ENCODE data around the gene EPG5. TPM values are rescaled to one million over a fixed set of nuclear protein-coding genes. Genes with fewer than 3 reads are reported as not detected.

Gene EPG5
- total RNA-seq, 1 donor from 2014 or later: 29.0 TPM

DNA sequence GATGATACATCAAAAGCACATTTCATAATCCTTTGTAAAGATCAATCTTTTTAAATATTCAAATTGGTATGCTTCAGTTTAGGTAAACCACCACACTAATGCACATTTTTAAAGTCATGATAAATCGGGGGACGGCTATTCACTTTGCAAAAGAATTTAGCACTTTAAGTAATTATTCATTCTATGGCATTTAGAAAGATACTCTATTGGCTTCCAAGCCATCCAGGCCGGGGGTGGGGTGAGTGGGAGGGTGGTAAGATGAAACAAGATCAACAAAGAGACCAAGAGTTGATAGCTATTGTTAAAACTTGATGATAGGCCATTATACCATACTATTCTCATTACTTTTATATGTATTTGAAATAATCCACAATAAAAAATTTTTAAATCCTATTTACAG lies 41.0 kb downstream of the EPG5 start:
- H3K4me3 Mint-ChIP-seq (ENCODE audit: unreplicated experiment): no peak overlapping the region
- Histone ChIP-seq H3K27ac (ENCODE audit: low read depth, low read length) (no peak overlapping the region), H4K20me1 (ENCODE audit: insufficient read depth, low read length) (peaks cover 6% of the 10 kb centered on the region), H3K4me1 (ENCODE audit: insufficient read depth, low read length) (no peaks in the 10 kb centered on the region), H3K9ac (ENCODE audit: low read length) (no peak overlapping the region), H3K9me3 (ENCODE audit: insufficient read depth, low read depth, low read length) (no peaks in the 10 kb centered on the region), H3K4me2 (ENCODE audit: low read length) (no peak overlapping the region), H3K36me3 (ENCODE audit: insufficient read depth, low read length) (peaks cover 56% of the 10 kb centered on the region), H3K4me3 (ENCODE audit: insufficient read depth, low read depth, low read length) (no peak overlapping the region), H2AFZ (ENCODE audit: low read depth, low read length) (no peak overlapping the region), H3K79me2 (ENCODE audit: insufficient read depth, low read length) (no peaks in the 10 kb centered on the region), H3K27me3 (ENCODE audit: insufficient read depth, low read length) (no peaks in the 10 kb centered on the region)
- TF ChIP-seq EZH2 (IDR thresholded peaks at IDR 0.05; ENCODE audit: insufficient read depth, low read length): no peak
- TF ChIP-seq, protein P1, sequence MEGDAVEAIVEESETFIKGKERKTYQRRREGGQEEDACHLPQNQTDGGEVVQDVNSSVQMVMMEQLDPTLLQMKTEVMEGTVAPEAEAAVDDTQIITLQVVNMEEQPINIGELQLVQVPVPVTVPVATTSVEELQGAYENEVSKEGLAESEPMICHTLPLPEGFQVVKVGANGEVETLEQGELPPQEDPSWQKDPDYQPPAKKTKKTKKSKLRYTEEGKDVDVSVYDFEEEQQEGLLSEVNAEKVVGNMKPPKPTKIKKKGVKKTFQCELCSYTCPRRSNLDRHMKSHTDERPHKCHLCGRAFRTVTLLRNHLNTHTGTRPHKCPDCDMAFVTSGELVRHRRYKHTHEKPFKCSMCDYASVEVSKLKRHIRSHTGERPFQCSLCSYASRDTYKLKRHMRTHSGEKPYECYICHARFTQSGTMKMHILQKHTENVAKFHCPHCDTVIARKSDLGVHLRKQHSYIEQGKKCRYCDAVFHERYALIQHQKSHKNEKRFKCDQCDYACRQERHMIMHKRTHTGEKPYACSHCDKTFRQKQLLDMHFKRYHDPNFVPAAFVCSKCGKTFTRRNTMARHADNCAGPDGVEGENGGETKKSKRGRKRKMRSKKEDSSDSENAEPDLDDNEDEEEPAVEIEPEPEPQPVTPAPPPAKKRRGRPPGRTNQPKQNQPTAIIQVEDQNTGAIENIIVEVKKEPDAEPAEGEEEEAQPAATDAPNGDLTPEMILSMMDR (IDR thresholded peaks at IDR 0.05; ENCODE audit: insufficient read depth, low read depth, low read length): no peak
- peaks cover 20% of the 10 kb centered on the region for H3K36me3 Mint-ChIP-seq (ENCODE audit: low read depth, unreplicated experiment)
- H3K27me3 Mint-ChIP-seq (ENCODE audit: low read depth, unreplicated experiment): no peaks in the 10 kb centered on the region
- H3K9me3 Mint-ChIP-seq (ENCODE audit: unreplicated experiment): no peaks in the 10 kb centered on the region
- no peak for DNase-seq (ENCODE audit: low read depth)
- H3K27ac Mint-ChIP-seq (ENCODE audit: unreplicated experiment): no peak overlapping the region
- FAIRE-seq: no peak
- no peaks in the 10 kb centered on the region for H3K4me1 Mint-ChIP-seq (ENCODE audit: low read depth, unreplicated experiment)

DNA sequence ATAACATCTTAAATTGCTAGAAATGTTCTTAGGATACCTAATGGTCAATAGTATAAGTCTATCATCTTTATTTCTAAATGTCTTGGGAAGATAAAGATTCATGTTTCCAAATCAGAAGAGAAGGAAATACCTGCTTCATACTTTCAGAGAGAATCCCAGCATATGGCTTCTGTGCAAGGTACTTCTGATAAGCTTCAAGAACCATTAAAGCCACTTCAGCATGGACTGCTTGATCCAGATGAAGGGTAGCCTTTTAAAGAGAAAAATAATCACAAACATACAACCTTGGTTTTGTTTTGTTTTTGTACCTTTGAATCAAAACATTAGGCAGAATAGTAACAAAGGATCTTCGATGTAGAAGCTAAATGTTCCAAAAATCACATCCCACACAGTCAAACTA lies 44.0 kb downstream of the EPG5 start:
- Histone ChIP-seq H3K36me3 (ENCODE audit: insufficient read depth, low read length) (peaks cover 52% of the 10 kb centered on the region), H3K27ac (ENCODE audit: low read depth, low read length) (no peak overlapping the region), H3K4me1 (ENCODE audit: insufficient read depth, low read length) (no peaks in the 10 kb centered on the region), H3K9ac (ENCODE audit: low read length) (no peak overlapping the region), H3K4me2 (ENCODE audit: low read length) (no peak overlapping the region), H4K20me1 (ENCODE audit: insufficient read depth, low read length) (peaks cover 6% of the 10 kb centered on the region), H2AFZ (ENCODE audit: low read depth, low read length) (no peak overlapping the region), H3K9me3 (ENCODE audit: insufficient read depth, low read depth, low read length) (no peaks in the 10 kb centered on the region), H3K79me2 (ENCODE audit: insufficient read depth, low read length) (no peaks in the 10 kb centered on the region), H3K4me3 (ENCODE audit: insufficient read depth, low read depth, low read length) (no peak overlapping the region), H3K27me3 (ENCODE audit: insufficient read depth, low read length) (no peaks in the 10 kb centered on the region)
- FAIRE-seq (no peak), DNase-seq (ENCODE audit: low read depth) (no peak)
- Mint-ChIP-seq H3K36me3 (ENCODE audit: low read depth, unreplicated experiment) (peaks cover 21% of the 10 kb centered on the region), H3K4me3 (ENCODE audit: unreplicated experiment) (no peak overlapping the region), H3K27ac (ENCODE audit: unreplicated experiment) (no peak overlapping the region), H3K4me1 (ENCODE audit: low read depth, unreplicated experiment) (no peaks in the 10 kb centered on the region), H3K27me3 (ENCODE audit: low read depth, unreplicated experiment) (no peaks in the 10 kb centered on the region), H3K9me3 (ENCODE audit: unreplicated experiment) (no peaks in the 10 kb centered on the region)
- no peak for TF ChIP-seq EZH2 (IDR thresholded peaks at IDR 0.05; ENCODE audit: insufficient read depth, low read length)
- TF ChIP-seq, protein P1 (IDR thresholded peaks at IDR 0.05; ENCODE audit: insufficient read depth, low read depth, low read length): no peak

DNA sequence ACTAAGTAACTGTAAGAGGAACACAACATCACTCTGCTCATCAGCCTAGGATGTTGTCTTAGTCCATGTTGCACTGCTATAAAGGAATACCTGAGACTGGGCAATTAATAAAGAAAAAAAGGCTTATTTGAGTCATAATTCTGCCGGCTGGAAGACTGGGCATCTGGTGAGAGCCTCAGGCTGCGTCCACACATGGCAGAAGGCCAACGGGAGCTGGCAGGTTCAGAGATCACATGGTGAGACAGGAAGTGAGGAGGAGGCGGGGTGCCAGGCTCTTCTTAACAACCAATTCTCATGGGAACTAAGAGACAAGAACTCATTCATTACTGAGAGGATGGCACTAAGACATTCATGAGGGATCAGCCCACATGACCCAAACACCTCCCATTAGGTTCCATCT lies 46.8 kb downstream of the EPG5 start:
- H3K9me3 Mint-ChIP-seq (ENCODE audit: unreplicated experiment): no peaks in the 10 kb centered on the region
- no peak for TF ChIP-seq EZH2 (IDR thresholded peaks at IDR 0.05; ENCODE audit: insufficient read depth, low read length)
- TF ChIP-seq, protein P1 (IDR thresholded peaks at IDR 0.05; ENCODE audit: insufficient read depth, low read depth, low read length): no peak
- no peaks in the 10 kb centered on the region for H3K4me1 Mint-ChIP-seq (ENCODE audit: low read depth, unreplicated experiment)
- Histone ChIP-seq H3K4me1 (ENCODE audit: insufficient read depth, low read length) (no peaks in the 10 kb centered on the region), H4K20me1 (ENCODE audit: insufficient read depth, low read length) (peaks cover 6% of the 10 kb centered on the region), H3K4me3 (ENCODE audit: insufficient read depth, low read depth, low read length) (no peak overlapping the region), H3K36me3 (ENCODE audit: insufficient read depth, low read length) (peaks cover 61% of the 10 kb centered on the region), H3K27me3 (ENCODE audit: insufficient read depth, low read length) (no peaks in the 10 kb centered on the region), H3K27ac (ENCODE audit: low read depth, low read length) (no peak overlapping the region), H2AFZ (ENCODE audit: low read depth, low read length) (no peak overlapping the region), H3K9me3 (ENCODE audit: insufficient read depth, low read depth, low read length) (no peaks in the 10 kb centered on the region), H3K9ac (ENCODE audit: low read length) (no peak overlapping the region), H3K4me2 (ENCODE audit: low read length) (no peak overlapping the region), H3K79me2 (ENCODE audit: insufficient read depth, low read length) (no peaks in the 10 kb centered on the region)
- DNase-seq (ENCODE audit: low read depth) (peak; percentile 51), FAIRE-seq (no peak)
- H3K4me3 Mint-ChIP-seq (ENCODE audit: unreplicated experiment): no peak overlapping the region
- H3K27ac Mint-ChIP-seq (ENCODE audit: unreplicated experiment): no peak overlapping the region
- H3K36me3 Mint-ChIP-seq (ENCODE audit: low read depth, unreplicated experiment): peaks cover 20% of the 10 kb centered on the region
- H3K27me3 Mint-ChIP-seq (ENCODE audit: low read depth, unreplicated experiment): no peaks in the 10 kb centered on the region
